HEK293 (cell line): ENCODE measurements around the gene PHACTR1.

ENCODE experiments used
- CTCF ChIA-PET: fragments of 350-600 bp; formaldehyde crosslinking; extraction: SDS; loops from one replicate; lab custom pipeline; 2021; ENCODE audit warnings: antibody characterized with exemption; lab: Yijun Ruan, JAX
- POLR2A ChIA-PET: fragments of 300-600 bp; formaldehyde crosslinking; extraction: SDS; loops from one replicate; lab custom pipeline; 2020; ENCODE audit warnings: antibody characterized with exemption, inconsistent platforms; lab: Yijun Ruan, JAX
- H3K27ac ChIP-seq: fragments of 200-500 bp; sonication (Bioruptor generic); 2 replicates; pipeline ENCODE4 v1.5.1; 2014; ENCODE audit warnings: low read depth, low read length, control low read depth, inconsistent platforms; ENCODE audit errors: extremely low read depth
- H3K36me3 ChIP-seq, 2 experiments: fragments of 200-500 bp in 1 of 2; sonication (Bioruptor generic) in 1 of 2; 1 replicate in 1 of 2; 2 replicates in 1 of 2; pipeline ENCODE4 v1.5.1; 2014 to 2017; ENCODE audit warnings: inconsistent platforms in 2 of 2, low read length in 2 of 2; ENCODE audit not compliant: control insufficient read depth in 2 of 2, insufficient read depth in 1 of 2
- H3K4me1 ChIP-seq: fragments of 200-500 bp; sonication (Bioruptor generic); 2 replicates; pipeline ENCODE4 v1.5.1; 2014; ENCODE audit warnings: mild to moderate bottlenecking, low read length, inconsistent platforms; ENCODE audit not compliant: control insufficient read depth, insufficient read depth
- H3K4me3 ChIP-seq: 2 replicates; pipeline ENCODE4 v1.5.1; 2011; ENCODE audit warnings: low read depth, mild to moderate bottlenecking, control low read depth, low read length, moderate library complexity
- H3K9me3 ChIP-seq: fragments of 200-500 bp; sonication (Bioruptor generic); 2 replicates; pipeline ENCODE4 v1.5.1; 2014; ENCODE audit warnings: low read depth, low read length, inconsistent platforms; ENCODE audit not compliant: control insufficient read depth, insufficient read depth
- ATF2 ChIP-seq: fragments of 450-650 bp; formaldehyde crosslinking; IDR thresholded peaks from 2 replicates; pipeline ENCODE4 v1.5.1; 2016; ENCODE audit warnings: missing biosample characterization, missing genetic modification characterization, low read depth
- GFI1B ChIP-seq: fragments of 450-650 bp; formaldehyde crosslinking; IDR thresholded peaks from 2 replicates; pipeline ENCODE4 v1.5.1; 2016; ENCODE audit warnings: missing biosample characterization, missing genetic modification characterization
- GLI2 ChIP-seq: fragments of 450-650 bp; formaldehyde crosslinking; IDR thresholded peaks from 2 replicates; pipeline ENCODE4; 2017; ENCODE audit warnings: missing biosample characterization, missing genetic modification characterization, low read depth, borderline replicate concordance
- KLF1 ChIP-seq: fragments of 450-650 bp; formaldehyde crosslinking; IDR thresholded peaks from 2 replicates; pipeline ENCODE4 v1.5.1; 2016; ENCODE audit warnings: missing biosample characterization, missing genetic modification characterization
- OSR2 ChIP-seq: fragments of 450-650 bp; formaldehyde crosslinking; IDR thresholded peaks from 2 replicates; pipeline ENCODE4 v1.5.1; 2016; ENCODE audit warnings: missing biosample characterization, missing genetic modification characterization
- PRDM1 ChIP-seq: fragments of 450-650 bp; formaldehyde crosslinking; IDR thresholded peaks from 2 replicates; pipeline ENCODE4; 2016; ENCODE audit warnings: missing biosample characterization, missing genetic modification characterization
- PRDM6 ChIP-seq: fragments of 450-650 bp; formaldehyde crosslinking; IDR thresholded peaks from 2 replicates; pipeline ENCODE4 v1.5.1; 2017; ENCODE audit warnings: missing biosample characterization, missing genetic modification characterization
- SCRT1 ChIP-seq: fragments of 450-650 bp; formaldehyde crosslinking; IDR thresholded peaks from 2 replicates; pipeline ENCODE4 v1.5.1; 2016; ENCODE audit warnings: missing biosample characterization, missing genetic modification characterization, borderline replicate concordance
- SCRT2 ChIP-seq: fragments of 450-650 bp; formaldehyde crosslinking; IDR thresholded peaks from 2 replicates; pipeline ENCODE4 v1.5.1; 2016; ENCODE audit warnings: missing biosample characterization, missing genetic modification characterization
- SP3 ChIP-seq: fragments of 450-650 bp; formaldehyde crosslinking; IDR thresholded peaks from 2 replicates; pipeline ENCODE4 v1.5.1; 2016; ENCODE audit warnings: missing biosample characterization, missing genetic modification characterization
- WT1 ChIP-seq: fragments of 450-650 bp; formaldehyde crosslinking; IDR thresholded peaks from 2 replicates; pipeline ENCODE4 v1.5.1; 2016; ENCODE audit warnings: missing biosample characterization, missing genetic modification characterization
- ZBTB8A ChIP-seq: fragments of 450-650 bp; formaldehyde crosslinking; IDR thresholded peaks from 2 replicates; pipeline ENCODE4 v1.5.1; 2016; ENCODE audit warnings: missing biosample characterization, missing genetic modification characterization
- ZEB2 ChIP-seq: fragments of 450-650 bp; formaldehyde crosslinking; IDR thresholded peaks from 2 replicates; pipeline ENCODE4 v1.5.1; 2016; ENCODE audit warnings: missing biosample characterization, missing genetic modification characterization
- ZFP69B ChIP-seq: fragments of 450-650 bp; formaldehyde crosslinking; IDR thresholded peaks from 2 replicates; pipeline ENCODE4 v1.5.1; 2016; ENCODE audit warnings: missing biosample characterization, missing genetic modification characterization
- ZNF10 ChIP-seq: fragments of 450-650 bp; formaldehyde crosslinking; IDR thresholded peaks from 2 replicates; pipeline ENCODE4 v1.5.1; 2017; ENCODE audit warnings: missing biosample characterization, missing genetic modification characterization
- ZNF16 ChIP-seq: fragments of 450-650 bp; formaldehyde crosslinking; IDR thresholded peaks from 2 replicates; pipeline ENCODE4 v1.5.1; 2016; ENCODE audit warnings: low read depth, missing biosample characterization, missing genetic modification characterization
- ZNF174 ChIP-seq: fragments of 450-650 bp; formaldehyde crosslinking; IDR thresholded peaks from 2 replicates; pipeline ENCODE4 v1.5.0; 2017; ENCODE audit warnings: missing biosample characterization, mild to moderate bottlenecking, missing genetic modification characterization
- ZNF184 ChIP-seq: fragments of 450-650 bp; IDR thresholded peaks from 2 replicates; pipeline ENCODE4 v1.5.1; 2018; ENCODE audit warnings: missing biosample characterization, mild to moderate bottlenecking, missing genetic modification characterization
- ZNF2 ChIP-seq: fragments of 450-650 bp; formaldehyde crosslinking; IDR thresholded peaks from 2 replicates; pipeline ENCODE4 v1.5.1; 2016; ENCODE audit warnings: missing biosample characterization, missing genetic modification characterization
- ZNF24 ChIP-seq: fragments of 450-650 bp; formaldehyde crosslinking; IDR thresholded peaks from 2 replicates; pipeline ENCODE4 v1.5.1; 2016; ENCODE audit warnings: missing biosample characterization, missing genetic modification characterization
- ZNF280D ChIP-seq: fragments of 450-650 bp; formaldehyde crosslinking; IDR thresholded peaks from 2 replicates; pipeline ENCODE4 v1.5.1; 2016; ENCODE audit warnings: missing biosample characterization, missing genetic modification characterization
- ZNF558 ChIP-seq: fragments of 450-650 bp; formaldehyde crosslinking; IDR thresholded peaks from 2 replicates; pipeline ENCODE4 v1.5.1; 2016; ENCODE audit warnings: missing biosample characterization, missing genetic modification characterization
- ZNF561 ChIP-seq: fragments of 450-650 bp; IDR thresholded peaks from 2 replicates; pipeline ENCODE4 v1.5.1; 2018; ENCODE audit warnings: missing biosample characterization, missing genetic modification characterization, borderline replicate concordance
- ZNF580 ChIP-seq: fragments of 450-650 bp; formaldehyde crosslinking; IDR thresholded peaks from 2 replicates; pipeline ENCODE4 v1.5.1; 2016; ENCODE audit warnings: missing biosample characterization, missing genetic modification characterization
- ZNF660 ChIP-seq: fragments of 450-650 bp; IDR thresholded peaks from 2 replicates; pipeline ENCODE4 v1.5.1; 2018; ENCODE audit warnings: missing biosample characterization, mild to moderate bottlenecking, missing genetic modification characterization
- ZNF785 ChIP-seq: fragments of 450-650 bp; formaldehyde crosslinking; IDR thresholded peaks from 2 replicates; pipeline ENCODE4 v1.5.1; 2016; ENCODE audit warnings: missing biosample characterization, missing genetic modification characterization
- ZNF792 ChIP-seq: fragments of 450-650 bp; formaldehyde crosslinking; IDR thresholded peaks from 2 replicates; pipeline ENCODE4 v1.5.1; 2016; ENCODE audit warnings: missing biosample characterization, missing genetic modification characterization
- ZXDB ChIP-seq: fragments of 450-650 bp; formaldehyde crosslinking; IDR thresholded peaks from 2 replicates; pipeline ENCODE4 v1.5.1; 2016; ENCODE audit warnings: missing biosample characterization, missing genetic modification characterization

Gene PHACTR1

GRCh38 chr6:13005994-13006393, 289.4 kb downstream of the PHACTR1 start:
- TF ChIP-seq ZBTB8A (tag by site-specific recombination) = no peak
- no peak for TF ChIP-seq ZNF174 (tag by site-specific recombination)
- Histone ChIP-seq H3K27ac (no peak overlapping the region), H3K9me3 (no peaks in the 10 kb centered on the region), H3K36me3 (no peaks in the 10 kb centered on the region), H3K4me3 (no peak overlapping the region), H3K4me1 (peaks cover 28% of the 10 kb centered on the region)
- CTCF ChIA-PET = interaction anchor here (0.5 kb wide), 1 partner anchor 46 kb away, joined by 3 read pairs; no protein-coding TSS in a partner anchor
- POLR2A ChIA-PET = no interaction called here

- no peak overlapping the region for H3K4me3 ChIP-seq
- peaks cover 30% of the 10 kb centered on the region for H3K4me1 ChIP-seq
- POLR2A ChIA-PET = no interaction called here
- H3K9me3 ChIP-seq = no peaks in the 10 kb centered on the region
- CTCF ChIA-PET = interaction anchor here (0.5 to 1.4 kb wide), 3 partner anchors 9 to 324 kb away, joined by 3 read pairs; no protein-coding TSS in a partner anchor
- H3K27ac ChIP-seq = peak overlapping the region; percentile 68
- no peaks in the 10 kb centered on the region for H3K36me3 ChIP-seq
- TF ChIP-seq ATF2 (peak; percentile 73; the same call in 1 of the 2 replicates), KLF1 (tag by site-specific recombination) (0 out of 2 replicates have a peak, but pooled peaks have one; percentile 19), ZFP69B (tag by site-specific recombination) (peak; percentile 87), ZNF2 (tag by site-specific recombination) (peak; percentile 47), PRDM1 (tag by site-specific recombination) (no peak), GFI1B (0 out of 2 replicates have a peak, but pooled peaks have one; percentile 19), SCRT1 (tag by site-specific recombination) (no peak; the same call in 1 of the 2 replicates), ZNF184 (tag by site-specific recombination) (peak; percentile 36), WT1 (tag by site-specific recombination) (peak; percentile 98), ZNF792 (tag by site-specific recombination) (peak; percentile 49; the same call in 1 of the 2 replicates), ZNF785 (tag by site-specific recombination) (no peak), ZNF660 (tag by site-specific recombination) (peak; percentile 63), ZNF24 (tag by site-specific recombination) (peak; percentile 75), ZNF16 (tag by site-specific recombination) (no peak), PRDM6 (peak; percentile 96), ZNF561 (tag by site-specific recombination) (peak; percentile 63), ZXDB (peak; percentile 88), GLI2 (peak; percentile 91), SP3 (tag by site-specific recombination) (peak; percentile 42), OSR2 (tag by site-specific recombination) (peak; percentile 77), ZNF10 (tag by site-specific recombination) (peak; percentile 90), ZNF580 (peak; percentile 57), SCRT2 (tag by site-specific recombination) (peak; percentile 14; the same call in 1 of the 2 replicates), ZNF558 (tag by site-specific recombination) (peak; percentile 64; the same call in 1 of the 2 replicates), ZNF280D (tag by site-specific recombination) (peak; percentile 83; the same call in 1 of the 2 replicates), ZEB2 (peak; percentile 97)
Observed at GRCh38 chr6:13006578-13007300, 290.2 kb downstream of the PHACTR1 start.
